GM06990 (cell line): ENCODE results near the gene PPT1.

Experiments
- DNase-seq: peaks from one replicate; pipeline ENCODE4 v3.0.0-alpha.2; 2011; ENCODE audit not compliant: insufficient read length; ENCODE audit errors: extremely low read depth
- H3K27me3 ChIP-seq: replicated peaks from 2 replicates; pipeline ENCODE4 v1.6.0; 2011; ENCODE audit warnings: low read length; ENCODE audit not compliant: control insufficient read depth, insufficient read depth
- H3K36me3 ChIP-seq: 2 replicates; pipeline ENCODE4 v1.5.1; 2011; ENCODE audit warnings: low read length; ENCODE audit not compliant: control insufficient read depth, insufficient read depth
- H3K4me3 ChIP-seq: replicated peaks from 2 replicates; pipeline ENCODE4 v1.5.1; 2011; ENCODE audit warnings: low read depth, mild to moderate bottlenecking, control low read depth, low read length
- TF ChIP-seq, protein P1 (sequence below): IDR thresholded peaks from 2 replicates; pipeline ENCODE4 v1.5.1; 2011; ENCODE audit warnings: low read length, control low read depth, mild to moderate bottlenecking, inconsistent platforms; ENCODE audit not compliant: insufficient read depth, poor library complexity, severe bottlenecking

Gene PPT1

GRCh38 chr1:40024671-40025070 lies 72.4 kb downstream of the PPT1 start:
- Histone ChIP-seq H3K36me3 (no peaks in the 10 kb centered on the region), H3K4me3 (no peak overlapping the region), H3K27me3 (no peaks in the 10 kb centered on the region)
- TF ChIP-seq, protein P1, sequence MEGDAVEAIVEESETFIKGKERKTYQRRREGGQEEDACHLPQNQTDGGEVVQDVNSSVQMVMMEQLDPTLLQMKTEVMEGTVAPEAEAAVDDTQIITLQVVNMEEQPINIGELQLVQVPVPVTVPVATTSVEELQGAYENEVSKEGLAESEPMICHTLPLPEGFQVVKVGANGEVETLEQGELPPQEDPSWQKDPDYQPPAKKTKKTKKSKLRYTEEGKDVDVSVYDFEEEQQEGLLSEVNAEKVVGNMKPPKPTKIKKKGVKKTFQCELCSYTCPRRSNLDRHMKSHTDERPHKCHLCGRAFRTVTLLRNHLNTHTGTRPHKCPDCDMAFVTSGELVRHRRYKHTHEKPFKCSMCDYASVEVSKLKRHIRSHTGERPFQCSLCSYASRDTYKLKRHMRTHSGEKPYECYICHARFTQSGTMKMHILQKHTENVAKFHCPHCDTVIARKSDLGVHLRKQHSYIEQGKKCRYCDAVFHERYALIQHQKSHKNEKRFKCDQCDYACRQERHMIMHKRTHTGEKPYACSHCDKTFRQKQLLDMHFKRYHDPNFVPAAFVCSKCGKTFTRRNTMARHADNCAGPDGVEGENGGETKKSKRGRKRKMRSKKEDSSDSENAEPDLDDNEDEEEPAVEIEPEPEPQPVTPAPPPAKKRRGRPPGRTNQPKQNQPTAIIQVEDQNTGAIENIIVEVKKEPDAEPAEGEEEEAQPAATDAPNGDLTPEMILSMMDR = no peak
- DNase-seq = no peak

DNA sequence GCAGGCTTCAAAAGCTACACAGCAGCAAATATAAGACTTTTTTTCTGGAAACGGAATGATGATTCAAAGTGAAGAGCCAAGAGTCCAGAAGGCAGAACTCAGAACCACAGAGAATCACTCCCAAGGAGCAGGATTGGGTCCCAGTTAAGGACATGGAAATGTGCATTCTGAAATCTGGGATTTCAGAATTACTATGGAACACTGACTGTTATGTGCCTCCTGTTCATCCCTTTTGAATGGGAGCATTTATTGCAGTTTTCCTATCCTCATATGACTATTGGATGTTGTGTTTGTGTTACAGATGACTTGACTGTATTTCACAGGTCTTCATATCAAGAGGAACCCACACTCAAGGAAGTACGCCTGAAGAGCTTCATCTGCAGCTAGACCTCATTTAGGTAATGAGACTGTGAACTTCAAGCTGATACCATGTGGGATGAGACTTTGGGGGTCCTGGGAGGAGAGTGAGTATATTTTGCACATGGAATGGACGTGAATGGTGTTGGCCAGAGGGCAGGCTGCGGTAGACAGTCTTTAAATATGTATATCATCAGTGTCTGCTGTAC lies 73.6 kb downstream of the PPT1 start:
- H3K4me3 ChIP-seq = no peak overlapping the region

More for the DNA sequence above, 73.6 kb downstream of the PPT1 start:
- H3K27me3 ChIP-seq = no peaks in the 10 kb centered on the region
- TF ChIP-seq, protein P1 = no peak
- DNase-seq = no peak
- no peaks in the 10 kb centered on the region for H3K36me3 ChIP-seq
